T-helper 2 cell treated with Interferon-gamma antibody and Interleukin-4, amounts not matched to agents 5 μg/mL and 100 μg/mL, for 36 hours (primary cell): Measurements from ENCODE around the gene PSKH1.
A peak's percentile ranks its signal among the peaks of the same experiment; 100 is the strongest.
"Not testable (repeated sequence)": the region's sequence is repeated elsewhere in the genome, so short reads cannot be mapped to it uniquely, and the experiment has no call there.

Experiments used
- DNase-seq: peaks from one replicate; pipeline ENCODE4 v3.0.0; 2021; ENCODE audit warnings: low spot score
- H3K27ac Mint-ChIP-seq: one replicate; pipeline ENCODE4 v1.8.0; 2021; ENCODE audit warnings: mild to moderate bottlenecking, mixed read lengths
- H3K27me3 Mint-ChIP-seq: one replicate; pipeline ENCODE4 v1.8.0; 2021; ENCODE audit warnings: low read depth, mixed read lengths
- H3K36me3 Mint-ChIP-seq: one replicate; pipeline ENCODE4 v1.8.0; 2021; ENCODE audit warnings: low read depth, mixed read lengths
- H3K4me1 Mint-ChIP-seq: one replicate; pipeline ENCODE4 v1.8.0; 2021; ENCODE audit warnings: low read depth, mixed read lengths
- H3K4me3 Mint-ChIP-seq: one replicate; pipeline ENCODE4 v1.8.0; 2022; ENCODE audit warnings: mild to moderate bottlenecking, moderate library complexity, mixed read lengths
- H3K9me3 Mint-ChIP-seq: one replicate; pipeline ENCODE4 v1.8.0; 2021; ENCODE audit warnings: mixed read lengths

PSKH1 gene

DNA sequence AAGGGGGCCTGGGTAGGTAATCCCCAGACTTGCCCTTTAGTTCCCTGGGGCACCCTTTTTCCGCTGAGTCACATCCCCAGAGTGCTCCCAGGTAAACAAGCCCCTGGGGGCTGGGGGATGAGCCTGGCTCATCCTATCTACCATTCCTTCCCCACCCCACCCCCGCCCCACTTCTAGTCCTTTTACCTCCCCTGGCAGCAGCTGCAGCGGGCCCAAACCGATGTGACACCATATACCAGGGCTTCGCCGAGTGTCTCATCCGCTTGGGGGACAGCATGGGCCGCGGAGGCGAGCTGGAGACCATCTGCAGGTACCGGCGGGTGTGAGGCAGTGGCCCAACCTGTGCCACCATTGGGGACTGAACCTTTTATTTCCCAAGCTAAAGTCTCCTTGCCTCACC is 7.5 kb upstream of the PSKH1 start:
- peaks cover 31% of the 10 kb centered on the region for H3K36me3 Mint-ChIP-seq

DNA sequence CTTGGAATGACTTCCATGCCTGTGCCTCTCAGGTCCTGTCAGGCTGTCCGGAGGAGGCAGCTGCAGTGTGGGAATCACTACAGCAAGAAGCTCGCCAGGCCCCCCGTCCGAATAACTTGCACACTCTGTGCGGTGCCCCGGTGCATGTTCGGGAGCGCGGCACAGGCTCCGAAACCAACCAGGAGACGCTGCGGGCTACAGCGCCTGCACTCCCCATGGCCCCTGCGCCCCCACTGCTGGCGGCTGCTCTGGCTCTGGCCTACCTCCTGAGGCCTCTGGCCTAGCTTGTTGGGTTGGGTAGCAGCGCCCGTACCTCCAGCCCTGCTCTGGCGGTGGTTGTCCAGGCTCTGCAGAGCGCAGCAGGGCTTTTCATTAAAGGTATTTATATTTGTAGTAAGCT is 7.1 kb upstream of the PSKH1 start:
- no peaks in the 10 kb centered on the region for H3K9me3 Mint-ChIP-seq
- peaks cover 30% of the 10 kb centered on the region for H3K36me3 Mint-ChIP-seq
- no peak for DNase-seq
- H3K27ac Mint-ChIP-seq, result no peak overlapping the region
- no peaks in the 10 kb centered on the region for H3K4me1 Mint-ChIP-seq
- no peak overlapping the region for H3K4me3 Mint-ChIP-seq
- no peaks in the 10 kb centered on the region for H3K27me3 Mint-ChIP-seq

More for the DNA sequence above, 7.5 kb upstream of the PSKH1 start:
- H3K27me3 Mint-ChIP-seq, result no peaks in the 10 kb centered on the region
- H3K9me3 Mint-ChIP-seq, result no peaks in the 10 kb centered on the region
- no peak overlapping the region for H3K4me3 Mint-ChIP-seq
- DNase-seq, result no peak
- H3K4me1 Mint-ChIP-seq, result no peaks in the 10 kb centered on the region
- H3K27ac Mint-ChIP-seq, result no peak overlapping the region

DNA sequence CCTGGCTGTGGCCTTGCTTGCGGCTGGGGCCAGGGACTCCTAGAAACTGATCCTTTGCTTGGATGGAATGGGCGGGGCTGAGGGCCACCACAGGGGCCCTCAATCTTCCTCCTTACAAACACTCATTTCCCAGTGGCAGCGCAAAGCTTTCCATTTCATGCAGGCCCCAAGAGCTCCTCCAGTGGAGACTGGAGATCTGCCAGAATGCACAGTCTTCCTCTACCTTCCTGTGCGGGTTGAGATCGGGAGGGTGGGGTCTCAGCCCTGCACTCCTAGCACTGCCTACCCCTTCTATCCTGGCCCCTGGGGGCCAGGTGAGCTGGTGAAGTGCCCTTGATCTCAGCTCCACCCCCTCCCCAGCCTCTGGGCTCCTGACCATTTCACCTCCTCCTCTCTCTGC is 6.7 kb upstream of the PSKH1 start:
- Mint-ChIP-seq H3K27me3 (no peaks in the 10 kb centered on the region), H3K9me3 (no peaks in the 10 kb centered on the region), H3K4me1 (no peaks in the 10 kb centered on the region), H3K36me3 (peaks cover 27% of the 10 kb centered on the region), H3K4me3 (no peak overlapping the region), H3K27ac (peak overlapping the region; percentile 15)
- no peak for DNase-seq

DNA sequence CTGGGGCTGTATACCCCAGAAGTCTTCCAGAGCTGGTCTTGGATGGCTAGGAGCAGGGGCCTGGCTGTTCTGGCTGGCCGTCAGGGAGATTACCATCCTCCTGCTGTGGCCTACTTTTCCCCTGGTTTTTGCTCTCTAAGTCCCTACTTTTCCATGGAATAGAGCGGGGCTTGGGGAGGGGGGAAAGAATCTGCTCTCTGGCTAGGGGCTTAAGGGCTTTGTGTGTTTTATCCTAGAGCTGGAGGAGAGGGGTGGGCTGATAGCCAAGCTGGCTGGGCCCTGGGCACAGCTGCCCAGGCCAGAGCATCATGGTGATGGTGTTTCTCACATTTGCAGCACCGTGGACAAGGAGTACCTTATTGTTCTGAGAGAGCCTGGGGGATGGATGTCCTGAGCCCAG is 4.7 kb upstream of the PSKH1 start:
- Mint-ChIP-seq H3K36me3 (peaks cover 11% of the 10 kb centered on the region), H3K4me1 (peaks cover 7% of the 10 kb centered on the region), H3K27ac (no peak overlapping the region), H3K27me3 (no peaks in the 10 kb centered on the region), H3K4me3 (no peak overlapping the region), H3K9me3 (no peaks in the 10 kb centered on the region)
- DNase-seq, result no peak

DNA sequence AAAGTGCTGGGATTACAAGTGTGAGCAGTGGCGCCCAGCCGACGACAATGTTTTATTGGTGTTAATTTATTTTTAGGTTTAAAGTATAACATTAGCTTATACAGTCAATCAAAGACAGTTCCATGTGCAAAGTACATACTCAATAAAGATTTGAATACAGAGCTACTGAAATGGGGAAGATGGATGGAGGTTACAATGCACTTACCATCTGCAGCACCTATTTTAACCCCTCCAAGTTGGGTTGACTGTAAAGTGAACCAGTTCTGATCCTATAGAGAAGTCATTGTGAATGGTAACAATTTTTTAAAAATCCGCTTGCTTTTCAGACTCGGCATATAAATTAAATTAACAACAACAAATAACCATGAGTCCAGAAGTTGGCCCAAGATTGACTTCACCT is 679 bp upstream of the PSKH1 start:
- no peaks in the 10 kb centered on the region for H3K9me3 Mint-ChIP-seq
- peaks cover 17% of the 10 kb centered on the region for H3K4me1 Mint-ChIP-seq
- no peak for DNase-seq
- H3K4me3 Mint-ChIP-seq, result peak overlapping the region; percentile 88
- no peaks in the 10 kb centered on the region for H3K36me3 Mint-ChIP-seq
- no peaks in the 10 kb centered on the region for H3K27me3 Mint-ChIP-seq
- peak overlapping the region; percentile 83 for H3K27ac Mint-ChIP-seq

DNA sequence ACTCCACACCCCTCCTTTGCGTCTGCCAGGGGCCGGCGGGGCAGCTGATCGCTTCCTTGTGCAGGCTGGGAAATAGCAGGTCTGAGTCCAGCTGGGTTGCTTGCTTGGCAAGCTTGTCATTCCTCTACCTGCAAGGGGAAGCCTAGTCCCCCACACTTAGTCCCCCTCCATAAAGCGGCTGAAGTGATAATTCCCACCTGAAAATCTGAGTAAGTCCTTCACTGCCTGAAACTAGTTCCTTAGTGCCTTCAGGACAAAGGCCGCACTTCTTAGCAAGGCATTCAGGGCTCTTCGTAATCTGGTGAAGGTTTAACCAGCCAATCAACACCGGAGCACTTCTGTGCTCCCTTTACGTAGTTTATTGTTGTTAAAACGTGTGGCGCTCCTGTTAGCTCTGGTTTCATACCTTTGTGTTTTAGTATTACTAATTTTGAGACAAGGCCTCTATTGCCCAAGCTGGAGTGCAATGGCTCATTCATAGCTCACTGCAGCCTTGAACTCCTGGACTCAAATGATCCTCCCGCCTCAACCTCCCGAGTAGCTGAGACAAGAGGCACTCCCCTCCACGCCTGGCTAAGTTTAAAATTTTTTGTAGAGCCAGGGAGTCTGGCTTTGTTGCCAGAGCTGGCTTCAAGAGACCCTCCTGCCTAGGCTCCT is 817 bp downstream of the PSKH1 start:
- Mint-ChIP-seq H3K4me3 (peak overlapping the region; percentile 97), H3K36me3 (no peaks in the 10 kb centered on the region), H3K27me3 (no peaks in the 10 kb centered on the region), H3K4me1 (peaks cover 17% of the 10 kb centered on the region), H3K27ac (peak overlapping the region; percentile 97), H3K9me3 (no peaks in the 10 kb centered on the region)
- DNase-seq, result no peak

DNA sequence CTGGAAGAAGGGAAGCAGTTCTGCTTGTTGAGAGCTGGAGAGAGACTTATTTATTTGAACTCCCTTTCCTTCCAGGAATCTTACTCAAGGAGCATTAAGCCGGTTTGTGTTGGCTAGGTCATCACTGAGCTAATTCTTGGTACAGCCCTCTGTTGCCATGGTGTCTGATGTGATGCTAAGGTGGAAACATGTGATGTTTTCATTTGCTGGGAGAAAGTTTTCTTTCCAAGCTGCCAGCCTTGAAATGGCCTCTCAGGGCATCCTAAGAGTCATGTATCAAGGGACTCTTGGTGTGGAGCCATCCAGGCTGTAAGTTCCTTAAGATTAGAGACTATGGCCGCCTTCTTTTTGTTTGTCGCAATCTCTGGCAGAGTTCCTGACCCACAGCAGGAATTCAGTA is 4.2 kb downstream of the PSKH1 start:
- Mint-ChIP-seq H3K27ac (no peak overlapping the region), H3K4me1 (peaks cover 22% of the 10 kb centered on the region), H3K4me3 (no peak overlapping the region), H3K27me3 (no peaks in the 10 kb centered on the region), H3K36me3 (no peaks in the 10 kb centered on the region), H3K9me3 (no peaks in the 10 kb centered on the region)
- DNase-seq, result no peak

DNA sequence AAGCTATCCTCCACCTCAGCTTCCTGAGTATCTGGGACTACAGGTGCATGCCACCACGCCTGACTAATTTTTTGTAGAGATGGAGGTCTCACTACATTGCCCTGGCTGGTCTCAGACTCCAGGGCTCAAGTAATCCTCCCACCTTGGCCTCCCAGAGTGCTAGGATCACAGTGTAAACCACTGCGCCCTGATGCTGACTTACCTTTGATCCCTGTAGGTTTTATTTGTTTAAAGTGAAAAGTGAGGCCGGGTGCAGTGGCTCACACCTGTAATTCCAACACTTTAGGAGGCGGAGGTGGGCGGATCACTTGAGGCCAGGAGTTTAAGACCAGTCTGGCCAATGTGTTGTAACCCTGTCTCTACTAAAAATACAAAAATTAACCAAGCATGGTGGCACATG is 8.7 kb downstream of the PSKH1 start:
- H3K27ac Mint-ChIP-seq, result no peak overlapping the region
- no peaks in the 10 kb centered on the region for H3K27me3 Mint-ChIP-seq
- DNase-seq, result no peak
- H3K36me3 Mint-ChIP-seq, result no peaks in the 10 kb centered on the region
- no peak overlapping the region for H3K4me3 Mint-ChIP-seq
- no peaks in the 10 kb centered on the region for H3K9me3 Mint-ChIP-seq
- peaks cover 5% of the 10 kb centered on the region for H3K4me1 Mint-ChIP-seq

DNA sequence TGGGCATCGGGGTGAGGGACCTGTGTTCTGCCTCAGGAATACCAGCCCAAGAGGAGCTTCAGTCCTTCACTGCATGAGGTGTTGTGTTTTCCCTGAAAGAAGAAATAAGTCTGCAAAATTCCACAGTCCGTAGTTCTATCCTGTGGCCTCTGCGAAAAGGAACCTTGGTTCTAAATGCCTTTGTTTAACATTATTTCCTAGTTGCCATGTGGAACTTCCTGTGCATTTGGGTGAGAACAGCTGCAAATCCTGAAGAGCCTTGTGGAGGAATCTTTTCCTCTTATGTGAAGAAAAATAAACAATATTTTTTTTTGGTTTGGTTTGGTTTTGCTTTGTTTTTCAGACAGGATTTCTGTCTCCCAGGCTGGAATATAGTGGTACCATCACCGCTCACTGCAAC is 9.8 kb downstream of the PSKH1 start:
- Mint-ChIP-seq H3K4me1 (peaks cover 5% of the 10 kb centered on the region), H3K36me3 (no peaks in the 10 kb centered on the region), H3K27ac (no peak overlapping the region), H3K27me3 (no peaks in the 10 kb centered on the region), H3K4me3 (no peak overlapping the region), H3K9me3 (no peaks in the 10 kb centered on the region)
- DNase-seq, result no peak

DNA sequence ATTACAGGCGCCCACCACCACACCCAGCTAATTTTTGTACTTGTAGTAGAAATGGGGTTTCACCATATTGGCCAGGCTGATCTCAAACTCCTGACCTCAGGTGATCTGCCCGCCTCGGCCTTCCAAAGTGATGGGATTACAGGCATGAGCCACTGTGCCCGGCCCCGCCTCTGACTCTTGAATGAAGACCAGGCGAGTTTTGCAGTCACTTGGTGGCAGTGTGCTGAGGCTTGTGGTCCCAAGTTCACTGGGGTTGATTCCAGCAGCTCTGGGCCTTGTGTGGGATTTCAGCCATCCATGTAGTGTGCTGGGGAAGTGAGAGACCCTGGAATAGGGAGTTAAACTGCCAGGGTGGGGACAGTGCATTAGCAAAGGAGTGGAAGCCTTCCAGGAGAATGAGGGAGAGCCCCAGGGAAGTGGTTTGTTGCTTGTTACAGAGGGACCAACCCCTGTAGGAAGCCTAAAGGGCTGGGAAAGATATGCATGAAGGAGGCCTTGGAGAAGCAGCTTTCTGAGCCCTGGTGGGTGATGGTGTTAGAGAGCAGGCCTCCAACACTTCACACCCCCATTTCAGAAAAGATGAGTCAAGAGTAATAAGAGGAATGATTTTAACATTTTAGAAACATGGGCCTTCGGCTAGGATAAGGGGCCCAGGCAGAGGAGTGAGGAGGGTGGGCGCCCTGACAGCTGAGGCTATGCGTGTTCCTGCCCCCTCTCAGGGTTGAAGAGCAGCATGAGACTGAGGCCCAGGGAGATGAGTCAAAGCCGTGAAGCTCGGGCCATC is 14.5 kb downstream of the PSKH1 start:
- H3K36me3 Mint-ChIP-seq, result peaks cover 7% of the 10 kb centered on the region

DNA sequence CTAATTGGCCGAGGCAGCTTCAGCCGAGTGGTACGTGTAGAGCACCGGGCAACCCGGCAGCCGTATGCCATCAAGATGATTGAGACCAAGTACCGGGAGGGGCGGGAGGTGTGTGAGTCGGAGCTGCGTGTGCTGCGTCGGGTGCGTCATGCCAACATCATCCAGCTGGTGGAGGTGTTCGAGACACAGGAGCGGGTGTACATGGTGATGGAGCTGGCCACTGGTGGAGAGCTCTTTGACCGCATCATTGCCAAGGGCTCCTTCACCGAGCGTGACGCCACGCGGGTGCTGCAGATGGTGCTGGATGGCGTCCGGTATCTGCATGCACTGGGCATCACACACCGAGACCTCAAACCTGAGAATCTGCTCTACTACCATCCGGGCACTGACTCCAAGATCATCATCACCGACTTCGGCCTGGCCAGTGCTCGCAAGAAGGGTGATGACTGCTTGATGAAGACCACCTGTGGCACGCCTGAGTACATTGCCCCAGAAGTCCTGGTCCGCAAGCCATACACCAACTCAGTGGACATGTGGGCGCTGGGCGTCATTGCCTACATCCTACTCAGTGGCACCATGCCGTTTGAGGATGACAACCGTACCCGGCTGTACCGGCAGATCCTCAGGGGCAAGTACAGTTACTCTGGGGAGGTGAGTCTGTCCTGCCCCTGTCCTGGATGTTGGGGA is 16.1 kb downstream of the PSKH1 start:
- H3K9me3 Mint-ChIP-seq, result no peaks in the 10 kb centered on the region
- no peaks in the 10 kb centered on the region for H3K27me3 Mint-ChIP-seq
- peaks cover 8% of the 10 kb centered on the region for H3K4me1 Mint-ChIP-seq
- H3K27ac Mint-ChIP-seq, result no peak overlapping the region
- DNase-seq, result no peak
- peaks cover 9% of the 10 kb centered on the region for H3K36me3 Mint-ChIP-seq
- no peak overlapping the region for H3K4me3 Mint-ChIP-seq

More for the DNA sequence above, 14.5 kb downstream of the PSKH1 start:
- H3K27ac Mint-ChIP-seq, result no peak overlapping the region
- DNase-seq, result no peak
- no peaks in the 10 kb centered on the region for H3K9me3 Mint-ChIP-seq
- peaks cover 8% of the 10 kb centered on the region for H3K4me1 Mint-ChIP-seq
- H3K4me3 Mint-ChIP-seq, result no peak overlapping the region
- H3K27me3 Mint-ChIP-seq, result no peaks in the 10 kb centered on the region

DNA sequence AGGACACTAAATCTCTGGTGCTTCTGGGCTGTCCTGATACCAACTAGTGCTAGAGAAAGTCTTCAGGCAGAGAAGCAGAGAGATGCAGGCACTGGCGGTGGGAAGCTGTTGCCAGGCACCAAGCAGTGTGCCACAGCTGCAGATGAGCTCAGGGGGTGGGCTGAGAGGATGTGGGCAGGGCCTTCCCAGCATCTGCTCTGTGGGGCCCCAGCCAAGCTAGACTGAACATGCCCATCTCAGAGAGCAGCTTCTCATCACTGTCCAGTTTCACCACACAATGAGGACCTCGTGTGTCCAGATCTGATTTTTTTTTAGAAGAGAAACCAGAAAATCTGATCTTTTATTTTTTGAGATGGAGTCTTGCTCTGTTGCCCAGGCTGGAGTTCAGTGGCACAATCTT is 17.1 kb downstream of the PSKH1 start:
- DNase-seq, result no peak
- Mint-ChIP-seq H3K36me3 (peaks cover 9% of the 10 kb centered on the region), H3K27ac (peak overlapping the region; percentile 20), H3K27me3 (no peaks in the 10 kb centered on the region), H3K4me3 (no peak overlapping the region), H3K4me1 (peaks cover 8% of the 10 kb centered on the region), H3K9me3 (no peaks in the 10 kb centered on the region)

DNA sequence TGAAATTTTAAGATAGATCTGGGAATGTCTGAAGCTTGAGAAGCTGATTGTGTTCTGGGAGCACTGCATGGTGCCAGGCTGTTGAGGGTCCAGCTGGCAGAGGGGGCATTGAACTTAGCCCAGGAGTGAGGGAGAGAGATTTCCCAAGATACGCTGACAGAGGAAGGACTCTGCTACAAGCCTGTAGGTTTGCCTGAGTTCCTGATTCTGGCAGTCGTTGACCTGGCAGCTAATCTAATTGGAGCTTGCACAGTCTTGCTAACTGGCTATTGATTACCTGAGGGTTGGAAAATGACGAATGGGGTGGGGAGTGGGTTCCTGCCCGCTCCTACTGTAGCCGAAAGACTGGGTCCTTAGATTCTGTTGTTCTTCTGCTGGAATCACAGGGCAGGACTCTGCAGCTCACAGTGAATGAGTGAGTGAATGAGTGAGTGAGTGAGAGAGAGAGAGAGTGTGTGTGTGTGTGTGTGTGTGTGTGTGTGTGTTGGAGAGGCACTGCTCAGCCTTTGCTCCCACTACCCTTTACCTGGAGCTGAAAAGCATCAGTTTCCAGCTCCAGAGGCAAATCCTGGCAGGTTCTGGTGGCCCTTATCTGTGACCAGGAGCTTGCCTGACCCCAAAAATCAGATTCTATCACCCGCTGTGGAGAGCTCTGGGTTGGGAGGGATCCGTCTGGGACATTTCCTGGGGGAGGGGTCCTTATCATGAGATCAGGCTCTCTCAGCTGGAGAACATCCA is 21.9 kb downstream of the PSKH1 start:
- Mint-ChIP-seq H3K4me3 (no peak overlapping the region), H3K9me3 (no peaks in the 10 kb centered on the region), H3K27ac (no peak overlapping the region), H3K27me3 (no peaks in the 10 kb centered on the region), H3K4me1 (peaks cover 16% of the 10 kb centered on the region), H3K36me3 (peaks cover 11% of the 10 kb centered on the region)
- no peak for DNase-seq

DNA sequence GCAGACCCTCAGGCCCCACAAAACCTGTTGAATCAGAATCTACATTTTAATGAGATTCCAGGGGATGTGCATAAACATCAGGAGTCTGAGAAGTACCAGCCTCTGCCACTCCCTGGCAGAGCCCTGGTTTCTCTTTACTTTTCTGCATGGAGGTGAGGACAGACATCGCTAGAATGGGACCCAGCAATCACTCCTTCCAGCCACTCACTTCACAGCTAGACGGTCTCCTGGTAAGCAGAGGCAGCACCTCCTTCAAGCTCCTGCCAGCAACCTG is 22.4 kb downstream of the PSKH1 start:
- peaks cover 11% of the 10 kb centered on the region for H3K4me1 Mint-ChIP-seq
- peaks cover 11% of the 10 kb centered on the region for H3K36me3 Mint-ChIP-seq
- H3K27me3 Mint-ChIP-seq, H3K27ac Mint-ChIP-seq, H3K9me3 Mint-ChIP-seq, DNase-seq, H3K4me3 Mint-ChIP-seq: not testable (repeated sequence)
